H9 (cell line): Measurements from ENCODE around the gene HS6ST3. TPM values are rescaled to one million over a fixed set of nuclear protein-coding genes. Genes with fewer than 3 reads are reported as not detected.
"Not testable (repeated sequence)": the region's sequence is repeated elsewhere in the genome, so short reads cannot be mapped to it uniquely, and the experiment has no call there.

Experiments
- DNase-seq: peaks from one replicate; pipeline ENCODE4 v3.0.0-alpha.2; 2017
- H2AFZ ChIP-seq: one replicate; pipeline ENCODE4 v1.6.1; 2013; ENCODE audit warnings: mild to moderate bottlenecking, low read length, control low read depth, moderate library complexity
- H2AK5ac ChIP-seq: 2 replicates; pipeline ENCODE4 v1.6.1; 2013; ENCODE audit warnings: low read length, control low read depth, mixed read lengths; ENCODE audit not compliant: insufficient read length
- H2BK120ac ChIP-seq: one replicate; pipeline ENCODE4 v1.6.1; 2013; ENCODE audit warnings: low read depth, mild to moderate bottlenecking, low read length, control low read depth, inconsistent platforms; ENCODE audit not compliant: poor library complexity, severe bottlenecking
- H2BK12ac ChIP-seq: 2 replicates; pipeline ENCODE4 v1.6.1; 2013; ENCODE audit warnings: low read length, control low read depth, mixed read lengths, low read depth; ENCODE audit not compliant: insufficient read length
- H2BK15ac ChIP-seq: 2 replicates; pipeline ENCODE4 v1.6.1; 2013; ENCODE audit warnings: low read depth, low read length, control low read depth
- H2BK20ac ChIP-seq: one replicate; pipeline ENCODE4 v1.6.1; 2013; ENCODE audit warnings: low read depth, mild to moderate bottlenecking, low read length, control low read depth, inconsistent platforms; ENCODE audit not compliant: poor library complexity, severe bottlenecking
- H2BK5ac ChIP-seq: 2 replicates; pipeline ENCODE4 v1.6.1; 2013; ENCODE audit warnings: low read length, control low read depth, mixed read lengths; ENCODE audit not compliant: insufficient read length
- H3K14ac ChIP-seq: 2 replicates; pipeline ENCODE4 v1.6.1; 2013; ENCODE audit warnings: low read length, control low read depth; ENCODE audit not compliant: insufficient read depth
- H3K18ac ChIP-seq: 2 replicates; pipeline ENCODE4 v1.6.1; 2013; ENCODE audit warnings: low read depth, mild to moderate bottlenecking, mixed read lengths, low read length, control low read depth; ENCODE audit not compliant: insufficient read length
- H3K23ac ChIP-seq: 2 replicates; pipeline ENCODE4 v1.6.1; 2013; ENCODE audit warnings: low read length, control low read depth, mixed read lengths, low read depth; ENCODE audit not compliant: insufficient read length
- H3K23me2 ChIP-seq: 2 replicates; pipeline ENCODE4 v1.6.1; 2013; ENCODE audit warnings: low read depth, mild to moderate bottlenecking, mixed read lengths, low read length, control low read depth; ENCODE audit not compliant: insufficient read length, poor library complexity, severe bottlenecking
- H3K27ac ChIP-seq: 2 replicates; pipeline ENCODE4 v1.5.1; 2013; ENCODE audit warnings: low read length, control low read depth, mixed read lengths, low read depth; ENCODE audit not compliant: insufficient read length
- H3K27me3 ChIP-seq: 2 replicates; pipeline ENCODE4 v1.6.1; 2013; ENCODE audit warnings: low read length, control low read depth, inconsistent platforms; ENCODE audit not compliant: insufficient read depth
- H3K4ac ChIP-seq: 2 replicates; pipeline ENCODE4 v1.6.1; 2013; ENCODE audit warnings: low read depth, mild to moderate bottlenecking, control low read depth, inconsistent platforms, low read length, moderate library complexity
- H3K4me1 ChIP-seq: 2 replicates; pipeline ENCODE4 v1.6.1; 2013; ENCODE audit warnings: low read length, control low read depth, inconsistent platforms; ENCODE audit not compliant: insufficient read depth
- H3K4me2 ChIP-seq: 2 replicates; pipeline ENCODE4 v1.6.1; 2013; ENCODE audit warnings: low read length, control low read depth, mixed read lengths; ENCODE audit not compliant: insufficient read length, insufficient read depth
- H3K56ac ChIP-seq: 2 replicates; pipeline ENCODE4 v1.6.1; 2013; ENCODE audit warnings: low read depth, mild to moderate bottlenecking, mixed read lengths, low read length, control low read depth; ENCODE audit not compliant: insufficient read length
- H3K79me1 ChIP-seq: 2 replicates; pipeline ENCODE4 v1.6.1; 2013; ENCODE audit warnings: low read depth, mild to moderate bottlenecking, moderate library complexity, low read length, control low read depth, inconsistent platforms; ENCODE audit not compliant: insufficient read depth, poor library complexity, severe bottlenecking
- H3K79me2 ChIP-seq: 2 replicates; pipeline ENCODE4 v1.6.1; 2013; ENCODE audit warnings: low read length, control low read depth, inconsistent platforms; ENCODE audit not compliant: insufficient read depth
- H3K9ac ChIP-seq: 2 replicates; pipeline ENCODE4 v1.6.1; 2013; ENCODE audit warnings: low read length, control low read depth, mixed read lengths; ENCODE audit not compliant: insufficient read length; ENCODE audit errors: extremely low read depth
- H3K9me3 ChIP-seq: one replicate; pipeline ENCODE4 v1.6.1; 2013; ENCODE audit warnings: low read depth, low read length, inconsistent platforms; ENCODE audit not compliant: control insufficient read depth
- H3T11ph ChIP-seq: one replicate; pipeline ENCODE4 v1.6.1; 2013; ENCODE audit warnings: mild to moderate bottlenecking, low read length, control low read depth, inconsistent platforms
- H4K20me1 ChIP-seq: one replicate; pipeline ENCODE4 v1.6.1; 2013; ENCODE audit not compliant: control insufficient read depth, insufficient read length, insufficient read depth
- H4K5ac ChIP-seq: 2 replicates; pipeline ENCODE4 v1.6.1; 2013; ENCODE audit warnings: low read depth, mild to moderate bottlenecking, mixed read lengths, low read length, control low read depth; ENCODE audit not compliant: insufficient read length
- H4K8ac ChIP-seq: replicated peaks from 2 replicates; pipeline ENCODE4 v1.6.1; 2013; ENCODE audit warnings: low read length, control low read depth, mixed read lengths, low read depth; ENCODE audit not compliant: insufficient read length
- H4K91ac ChIP-seq: 2 replicates; pipeline ENCODE4 v1.6.1; 2013; ENCODE audit warnings: low read depth, mild to moderate bottlenecking, moderate library complexity, mixed read lengths, low read length, control low read depth; ENCODE audit not compliant: insufficient read length
- H3K27ac Mint-ChIP-seq, 3 experiments: 2 replicates in 2 of 3; 3 replicates in 1 of 3; pipeline ENCODE4 v1.8.0; 2020 to 2021; ENCODE audit warnings: mixed read lengths in 3 of 3, mild to moderate bottlenecking in 1 of 3, moderate library complexity in 1 of 3
- H3K27me3 Mint-ChIP-seq: 2 replicates; pipeline ENCODE4 v1.8.0; 2021; ENCODE audit warnings: low read depth, mild to moderate bottlenecking, moderate library complexity, mixed read lengths
- H3K36me3 Mint-ChIP-seq, 3 experiments: 2 replicates in 2 of 3; 3 replicates in 1 of 3; pipeline ENCODE4 v1.8.0; 2020 to 2021; ENCODE audit warnings: low read depth in 3 of 3, mixed read lengths in 3 of 3; ENCODE audit not compliant: insufficient read depth in 1 of 3
- H3K4me1 Mint-ChIP-seq, 2 experiments: 2 replicates each; pipeline ENCODE4 v1.8.0; 2020; ENCODE audit warnings: mixed read lengths in 2 of 2
- H3K4me3 Mint-ChIP-seq, 2 experiments: 2 replicates in 1 of 2; 3 replicates in 1 of 2; pipeline ENCODE4 v1.8.0; 2020 to 2021; ENCODE audit warnings: mild to moderate bottlenecking in 2 of 2, mixed read lengths in 2 of 2, moderate library complexity in 1 of 2
- H3K9me3 Mint-ChIP-seq, 2 experiments: 2 replicates in 1 of 2; 3 replicates in 1 of 2; pipeline ENCODE4 v1.8.0; 2020; ENCODE audit warnings: mild to moderate bottlenecking in 2 of 2, mixed read lengths in 2 of 2, moderate library complexity in 1 of 2
- CTCF ChIP-seq: fragments of 200-600 bp; sonication (generic); conservative IDR thresholded peaks from 3 replicates; pipeline ENCODE4 v1.8.0; 2021; ENCODE audit warnings: antibody characterized with exemption, mild to moderate bottlenecking
- WGBS: extraction: QIAGEN DNeasy Blood & Tissue Kit; methylation state at CpG from one replicate; pipeline ENCODE4 v1.1.7; 2013; ENCODE audit warnings: missing lambda C conversion rate, low lambda C conversion rate, mixed read lengths; ENCODE audit not compliant: insufficient read length; ENCODE audit errors: extremely low coverage; 5-methylcytosine and 5-hydroxymethylcytosine counted together
- total RNA-seq: library from RNA; stranded (reverse); gene quantifications from 2 replicates; pipeline ENCODE4 v1.2.1, GENCODE V29; 2021

The HS6ST3 gene
- total RNA-seq, 1 experiment from 2014 or later: 0.44 TPM

- Histone ChIP-seq H4K91ac (no peak overlapping the region), H3K14ac (no peak overlapping the region), H3K79me1 (peaks cover 8% of the 10 kb centered on the region), H3K18ac (no peak overlapping the region), H2AK5ac (no peak overlapping the region), H2AFZ (no peak overlapping the region), H3K27me3 (no peaks in the 10 kb centered on the region), H3K79me2 (peaks cover 20% of the 10 kb centered on the region; the same call in 1 of the 2 replicates), H3K23ac (no peak overlapping the region), H4K5ac (no peak overlapping the region), H3K4ac (no peak overlapping the region), H3K9ac (no peak overlapping the region), H2BK12ac (no peak overlapping the region), H3K9me3 (no peaks in the 10 kb centered on the region), H3K27ac (no peak overlapping the region), H2BK5ac (no peak overlapping the region), H3K4me2 (no peak overlapping the region), H4K20me1 (no peaks in the 10 kb centered on the region), H3K4me1 (peaks cover 7% of the 10 kb centered on the region), H3T11ph (no peak overlapping the region), H2BK20ac (no peak overlapping the region), H2BK120ac (no peak overlapping the region), H4K8ac (no peak overlapping the region), H3K56ac (no peak overlapping the region), H3K23me2 (peaks cover 5% of the 10 kb centered on the region), H2BK15ac (no peak overlapping the region)
- H3K4me1 Mint-ChIP-seq: peaks cover 33 to 65% of the 10 kb centered on the region in 2 experiments
- no peak for TF ChIP-seq CTCF
- H3K36me3 Mint-ChIP-seq: peaks cover 40 to 79% (median 62%) of the 10 kb centered on the region in 3 experiments
- H3K9me3 Mint-ChIP-seq: peaks cover 20 to 57% of the 10 kb centered on the region in 2 experiments
- no CpG with 5 or more reads among the region's 1 CpG for WGBS
- no peaks in the 10 kb centered on the region for H3K27me3 Mint-ChIP-seq
- no peak overlapping the region for H3K4me3 Mint-ChIP-seq
- no peak for DNase-seq
- 0 out of 7 replicates have a peak overlapping the region, but pooled peaks of 1 of the 3 experiments have one; percentile 21 for H3K27ac Mint-ChIP-seq
Measured at GRCh38 chr13:96044238-96044637, 45.7 kb upstream of the HS6ST3 start.

GRCh38 chr13:96046449-96047126 is 43.3 kb upstream of the HS6ST3 start:
- H2AFZ ChIP-seq, H3K4me2 ChIP-seq, H3K27me3 Mint-ChIP-seq, H3K56ac ChIP-seq, H2BK5ac ChIP-seq, H3K18ac ChIP-seq, H3K23ac ChIP-seq, H4K5ac ChIP-seq, H4K20me1 ChIP-seq, H3K27ac Mint-ChIP-seq, H3K4ac ChIP-seq, H2BK12ac ChIP-seq, H3T11ph ChIP-seq, H3K4me3 Mint-ChIP-seq, H3K23me2 ChIP-seq, H3K9me3 ChIP-seq, H3K4me1 ChIP-seq, H3K79me1 ChIP-seq, H2BK15ac ChIP-seq, H2AK5ac ChIP-seq, DNase-seq, H4K91ac ChIP-seq, H4K8ac ChIP-seq, H3K27me3 ChIP-seq, H3K27ac ChIP-seq, H3K14ac ChIP-seq, H2BK20ac ChIP-seq, H3K9ac ChIP-seq, H2BK120ac ChIP-seq: not testable (repeated sequence)
- no CpG with 5 or more reads among the region's 16 CpGs for WGBS
- peaks cover 26 to 62% of the 10 kb centered on the region in 2 experiments for H3K9me3 Mint-ChIP-seq
- peaks cover 41 to 69% (median 65%) of the 10 kb centered on the region in 3 experiments for H3K36me3 Mint-ChIP-seq
- peaks cover 13% of the 10 kb centered on the region; the same call in 1 of the 2 replicates for H3K79me2 ChIP-seq
- H3K4me1 Mint-ChIP-seq: peaks cover 19 to 50% of the 10 kb centered on the region in 2 experiments
